ENCODE results near the gene CCDC171. TPM values are rescaled to one million over a fixed set of nuclear protein-coding genes. Genes with fewer than 3 reads are reported as not detected.

CCDC171 gene
- total RNA-seq, 1 experiment from 2014 or later, result 2.8 TPM

DNA sequence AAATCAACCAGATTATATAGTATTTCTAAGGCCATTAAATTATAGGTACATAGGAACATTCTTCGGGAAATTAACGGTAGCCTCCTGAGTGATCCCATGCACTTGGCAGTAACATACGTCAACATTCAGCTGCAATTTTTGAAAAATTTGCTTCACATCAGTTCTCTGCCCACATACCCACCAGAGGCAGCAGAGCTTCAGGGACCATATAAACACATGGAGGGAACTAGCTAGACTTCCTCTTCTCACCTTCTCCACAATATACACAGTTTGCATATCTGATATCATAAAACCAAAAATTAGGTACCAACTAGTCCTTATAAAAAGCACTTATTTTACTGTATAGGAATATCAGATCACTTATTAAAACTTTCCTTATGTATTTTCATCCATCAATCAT, 46.9 kb upstream of the CCDC171 start:
- H3K4me3 Mint-ChIP-seq, result no peak overlapping the region
- ATAC-seq, result no peak
- no peaks in the 10 kb centered on the region for H3K9me3 Mint-ChIP-seq
- ChIA-PET CTCF (no interaction called here), POLR2A (interaction anchor here (0.6 kb wide), 1 partner anchor 47 kb away, joined by 4 read pairs; the partner anchor contains the start of gene CCDC171)
- no peak for DNase-seq (ENCODE audit: low spot score)
- no peaks in the 10 kb centered on the region for H3K27me3 Mint-ChIP-seq (ENCODE audit: low read depth)
- H3K4me1 Mint-ChIP-seq, result peaks cover 46% of the 10 kb centered on the region
- H3K27ac Mint-ChIP-seq, result peak overlapping the region; percentile 31; the same call in 1 of the 2 replicates
- peaks cover 80% of the 10 kb centered on the region for H3K36me3 Mint-ChIP-seq
- TF ChIP-seq, protein P1, sequence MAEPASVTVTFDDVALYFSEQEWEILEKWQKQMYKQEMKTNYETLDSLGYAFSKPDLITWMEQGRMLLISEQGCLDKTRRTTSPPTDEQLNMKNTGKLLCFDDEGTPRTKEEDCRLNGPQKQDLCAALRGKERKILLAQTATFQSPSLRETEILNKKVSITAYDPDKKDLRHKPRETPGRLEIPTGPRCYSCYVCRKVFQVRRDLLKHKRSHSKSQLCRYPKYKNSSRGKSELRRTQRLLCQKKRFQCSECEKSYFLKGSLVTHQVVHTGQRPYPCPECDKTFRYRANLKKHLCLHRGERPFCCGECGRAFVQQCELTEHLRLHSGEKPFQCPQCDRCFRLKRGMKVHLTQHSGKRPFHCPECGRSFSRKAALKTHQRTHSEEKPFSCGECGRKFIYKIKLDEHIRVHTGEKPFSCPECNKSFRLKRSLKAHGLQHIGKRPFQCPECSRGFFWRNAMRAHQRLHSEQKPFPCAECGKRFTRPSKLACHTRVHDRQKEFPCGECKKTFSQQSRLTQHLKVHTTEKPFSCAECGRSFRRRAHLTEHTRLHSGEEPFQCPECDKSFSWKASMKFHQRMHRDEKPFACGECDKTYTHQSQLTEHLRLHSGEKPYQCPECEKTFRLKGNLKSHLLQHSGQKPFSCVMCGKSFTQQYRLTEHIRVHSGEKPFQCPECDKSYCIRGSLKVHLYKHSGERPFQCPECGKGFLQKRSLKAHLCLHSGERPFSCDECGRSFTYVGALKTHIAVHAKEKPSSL (CRISPR knock-in tag; conservative IDR thresholded peaks at IDR 0.05), result no peak
- TF ChIP-seq FOXK1 (CRISPR knock-in tag; IDR thresholded peaks at IDR 0.05), result no peak
- TF ChIP-seq, protein P2, sequence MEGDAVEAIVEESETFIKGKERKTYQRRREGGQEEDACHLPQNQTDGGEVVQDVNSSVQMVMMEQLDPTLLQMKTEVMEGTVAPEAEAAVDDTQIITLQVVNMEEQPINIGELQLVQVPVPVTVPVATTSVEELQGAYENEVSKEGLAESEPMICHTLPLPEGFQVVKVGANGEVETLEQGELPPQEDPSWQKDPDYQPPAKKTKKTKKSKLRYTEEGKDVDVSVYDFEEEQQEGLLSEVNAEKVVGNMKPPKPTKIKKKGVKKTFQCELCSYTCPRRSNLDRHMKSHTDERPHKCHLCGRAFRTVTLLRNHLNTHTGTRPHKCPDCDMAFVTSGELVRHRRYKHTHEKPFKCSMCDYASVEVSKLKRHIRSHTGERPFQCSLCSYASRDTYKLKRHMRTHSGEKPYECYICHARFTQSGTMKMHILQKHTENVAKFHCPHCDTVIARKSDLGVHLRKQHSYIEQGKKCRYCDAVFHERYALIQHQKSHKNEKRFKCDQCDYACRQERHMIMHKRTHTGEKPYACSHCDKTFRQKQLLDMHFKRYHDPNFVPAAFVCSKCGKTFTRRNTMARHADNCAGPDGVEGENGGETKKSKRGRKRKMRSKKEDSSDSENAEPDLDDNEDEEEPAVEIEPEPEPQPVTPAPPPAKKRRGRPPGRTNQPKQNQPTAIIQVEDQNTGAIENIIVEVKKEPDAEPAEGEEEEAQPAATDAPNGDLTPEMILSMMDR (IDR thresholded peaks at IDR 0.05), result no peak
- TF ChIP-seq KAT7 (CRISPR knock-in tag; IDR thresholded peaks at IDR 0.05; ENCODE audit: borderline replicate concordance), result no peak

GRCh38 chr9:15509931-15510788, 42.7 kb upstream of the CCDC171 start:
- no peaks in the 10 kb centered on the region for H3K27me3 Mint-ChIP-seq (ENCODE audit: low read depth)
- ATAC-seq, result peak; percentile 21
- peaks cover 60% of the 10 kb centered on the region for H3K4me1 Mint-ChIP-seq
- ChIA-PET CTCF (interaction anchor here (1.6 to 3.6 kb wide), 3 partner anchors 23 to 96 kb away, joined by 3 to 30 read pairs (median 12); partner anchors contain the start of gene CCDC171), POLR2A (interaction anchor here (0.6 to 2.5 kb wide), 7 partner anchors 10 to 108 kb away, joined by 3 to 36 read pairs (median 4); partner anchors contain the start of gene CCDC171)
- peak overlapping the region; percentile 93 for H3K27ac Mint-ChIP-seq
- H3K4me3 Mint-ChIP-seq, result peak overlapping the region; percentile 93
- peaks cover 48% of the 10 kb centered on the region for H3K36me3 Mint-ChIP-seq
- peak; percentile 68 for DNase-seq (ENCODE audit: low spot score)
- no peaks in the 10 kb centered on the region for H3K9me3 Mint-ChIP-seq
- no peak for TF ChIP-seq NR3C1 (CRISPR knock-in tag; conservative IDR thresholded peaks at IDR 0.05; ENCODE audit: low read depth)
- TF ChIP-seq ZNF121 (CRISPR knock-in tag; IDR thresholded peaks at IDR 0.05), result no peak
- TF ChIP-seq CREM (CRISPR knock-in tag; IDR thresholded peaks at IDR 0.05), result no peak
- no peak for TF ChIP-seq ZBTB43 (CRISPR knock-in tag; IDR thresholded peaks at IDR 0.05)
- no peak for TF ChIP-seq GRHL2 (CRISPR knock-in tag; IDR thresholded peaks at IDR 0.05; ENCODE audit: insufficient replicate concordance, severe bottlenecking)
- peak; percentile 53 for TF ChIP-seq ZNF263 (CRISPR knock-in tag; IDR thresholded peaks at IDR 0.05; ENCODE audit: low read depth)
- 0 out of 2 replicates have a peak, but pooled peaks have one; percentile 28 for TF ChIP-seq ZNF232 (CRISPR knock-in tag; IDR thresholded peaks at IDR 0.05)
- TF ChIP-seq ZNF317 (CRISPR knock-in tag; IDR thresholded peaks at IDR 0.05; ENCODE audit: borderline replicate concordance, low read depth), result no peak
- TF ChIP-seq FOXP1 (CRISPR knock-in tag; IDR thresholded peaks at IDR 0.05; ENCODE audit: borderline replicate concordance), result no peak
- 0 out of 2 replicates have a peak, but pooled peaks have one; percentile 10 for TF ChIP-seq ATF1 (CRISPR knock-in tag; IDR thresholded peaks at IDR 0.05)
- TF ChIP-seq, protein P3, sequence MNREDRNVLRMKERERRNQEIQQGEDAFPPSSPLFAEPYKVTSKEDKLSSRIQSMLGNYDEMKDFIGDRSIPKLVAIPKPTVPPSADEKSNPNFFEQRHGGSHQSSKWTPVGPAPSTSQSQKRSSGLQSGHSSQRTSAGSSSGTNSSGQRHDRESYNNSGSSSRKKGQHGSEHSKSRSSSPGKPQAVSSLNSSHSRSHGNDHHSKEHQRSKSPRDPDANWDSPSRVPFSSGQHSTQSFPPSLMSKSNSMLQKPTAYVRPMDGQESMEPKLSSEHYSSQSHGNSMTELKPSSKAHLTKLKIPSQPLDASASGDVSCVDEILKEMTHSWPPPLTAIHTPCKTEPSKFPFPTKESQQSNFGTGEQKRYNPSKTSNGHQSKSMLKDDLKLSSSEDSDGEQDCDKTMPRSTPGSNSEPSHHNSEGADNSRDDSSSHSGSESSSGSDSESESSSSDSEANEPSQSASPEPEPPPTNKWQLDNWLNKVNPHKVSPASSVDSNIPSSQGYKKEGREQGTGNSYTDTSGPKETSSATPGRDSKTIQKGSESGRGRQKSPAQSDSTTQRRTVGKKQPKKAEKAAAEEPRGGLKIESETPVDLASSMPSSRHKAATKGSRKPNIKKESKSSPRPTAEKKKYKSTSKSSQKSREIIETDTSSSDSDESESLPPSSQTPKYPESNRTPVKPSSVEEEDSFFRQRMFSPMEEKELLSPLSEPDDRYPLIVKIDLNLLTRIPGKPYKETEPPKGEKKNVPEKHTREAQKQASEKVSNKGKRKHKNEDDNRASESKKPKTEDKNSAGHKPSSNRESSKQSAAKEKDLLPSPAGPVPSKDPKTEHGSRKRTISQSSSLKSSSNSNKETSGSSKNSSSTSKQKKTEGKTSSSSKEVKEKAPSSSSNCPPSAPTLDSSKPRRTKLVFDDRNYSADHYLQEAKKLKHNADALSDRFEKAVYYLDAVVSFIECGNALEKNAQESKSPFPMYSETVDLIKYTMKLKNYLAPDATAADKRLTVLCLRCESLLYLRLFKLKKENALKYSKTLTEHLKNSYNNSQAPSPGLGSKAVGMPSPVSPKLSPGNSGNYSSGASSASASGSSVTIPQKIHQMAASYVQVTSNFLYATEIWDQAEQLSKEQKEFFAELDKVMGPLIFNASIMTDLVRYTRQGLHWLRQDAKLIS (CRISPR knock-in tag; IDR thresholded peaks at IDR 0.05; ENCODE audit: borderline replicate concordance), result no peak
- TF ChIP-seq, protein P4, sequence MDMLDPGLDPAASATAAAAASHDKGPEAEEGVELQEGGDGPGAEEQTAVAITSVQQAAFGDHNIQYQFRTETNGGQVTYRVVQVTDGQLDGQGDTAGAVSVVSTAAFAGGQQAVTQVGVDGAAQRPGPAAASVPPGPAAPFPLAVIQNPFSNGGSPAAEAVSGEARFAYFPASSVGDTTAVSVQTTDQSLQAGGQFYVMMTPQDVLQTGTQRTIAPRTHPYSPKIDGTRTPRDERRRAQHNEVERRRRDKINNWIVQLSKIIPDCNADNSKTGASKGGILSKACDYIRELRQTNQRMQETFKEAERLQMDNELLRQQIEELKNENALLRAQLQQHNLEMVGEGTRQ (CRISPR knock-in tag; IDR thresholded peaks at IDR 0.05), result no peak
- TF ChIP-seq CREB1 (CRISPR knock-in tag; IDR thresholded peaks at IDR 0.05), result no peak
- TF ChIP-seq ZNF532 (CRISPR knock-in tag; IDR thresholded peaks at IDR 0.05; ENCODE audit: borderline replicate concordance), result no peak
